DMS 273 (cell line): ENCODE data around the gene CERT1.
"Not testable (repeated sequence)": the region's sequence is repeated elsewhere in the genome, so short reads cannot be mapped to it uniquely, and the experiment has no call there.

Experiments used
- DNase-seq: peaks from one replicate; lab custom pipeline; 2025; ENCODE audit not compliant: unreplicated experiment; lab: John Stamatoyannopoulos, UW

The CERT1 gene, protein sequence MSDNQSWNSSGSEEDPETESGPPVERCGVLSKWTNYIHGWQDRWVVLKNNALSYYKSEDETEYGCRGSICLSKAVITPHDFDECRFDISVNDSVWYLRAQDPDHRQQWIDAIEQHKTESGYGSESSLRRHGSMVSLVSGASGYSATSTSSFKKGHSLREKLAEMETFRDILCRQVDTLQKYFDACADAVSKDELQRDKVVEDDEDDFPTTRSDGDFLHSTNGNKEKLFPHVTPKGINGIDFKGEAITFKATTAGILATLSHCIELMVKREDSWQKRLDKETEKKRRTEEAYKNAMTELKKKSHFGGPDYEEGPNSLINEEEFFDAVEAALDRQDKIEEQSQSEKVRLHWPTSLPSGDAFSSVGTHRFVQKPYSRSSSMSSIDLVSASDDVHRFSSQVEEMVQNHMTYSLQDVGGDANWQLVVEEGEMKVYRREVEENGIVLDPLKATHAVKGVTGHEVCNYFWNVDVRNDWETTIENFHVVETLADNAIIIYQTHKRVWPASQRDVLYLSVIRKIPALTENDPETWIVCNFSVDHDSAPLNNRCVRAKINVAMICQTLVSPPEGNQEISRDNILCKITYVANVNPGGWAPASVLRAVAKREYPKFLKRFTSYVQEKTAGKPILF

DNA sequence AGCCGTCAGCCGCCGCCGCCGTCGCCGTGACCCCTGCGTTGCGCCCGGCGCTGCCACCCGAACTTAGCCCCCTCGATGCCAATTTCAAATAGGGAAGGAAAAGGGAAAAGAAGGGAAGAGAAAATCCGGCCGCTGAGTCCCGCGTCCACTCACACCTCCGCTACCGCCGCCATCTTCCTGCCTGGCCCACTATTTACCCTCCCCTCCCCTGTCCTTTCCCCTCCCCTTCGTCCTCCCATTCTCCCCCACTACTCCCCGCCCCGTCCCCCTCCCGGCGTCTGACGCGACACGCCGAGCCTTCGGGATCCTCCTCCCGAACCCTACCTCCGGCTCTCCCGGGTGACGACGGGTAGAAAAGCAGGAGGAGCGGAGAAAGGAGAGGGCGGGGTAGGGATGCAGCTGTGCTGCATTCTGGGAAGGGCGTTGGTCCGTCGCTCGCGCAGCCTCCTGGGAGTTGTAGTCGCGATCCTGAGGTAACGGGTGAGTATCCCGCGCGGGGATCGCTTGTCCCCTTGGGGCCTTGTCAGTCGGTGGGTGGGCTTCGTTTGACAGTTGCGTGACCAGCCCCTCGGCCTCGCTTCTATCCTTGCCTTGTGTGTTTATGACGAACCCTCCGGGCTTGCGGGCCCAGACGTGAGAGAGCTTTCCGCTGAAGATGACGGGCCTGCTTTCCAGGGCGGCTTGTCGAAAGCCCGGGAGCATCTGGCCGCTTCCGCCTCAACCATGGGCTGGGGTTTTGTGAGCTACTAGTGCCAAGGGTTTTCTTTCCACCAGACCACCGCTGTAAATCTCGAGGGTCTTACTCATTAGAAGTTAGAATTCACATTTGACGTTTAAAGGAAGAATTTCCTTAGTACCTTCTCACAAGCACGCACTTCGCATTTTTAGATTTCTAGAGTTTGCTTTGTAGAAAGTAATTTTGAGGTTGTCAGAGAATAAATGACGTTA is at the start of gene CERT1, which contains the start of gene POLK:
Gene CERT1 (minus strand): TSS at position 195 of the 948 bp plus-strand sequence. CDS start 422 bp downstream, outside the sequence.
Gene POLK (plus strand): TSS at position 457 of the 948 bp plus-strand sequence.
- peak; percentile 99 for DNase-seq

DNA sequence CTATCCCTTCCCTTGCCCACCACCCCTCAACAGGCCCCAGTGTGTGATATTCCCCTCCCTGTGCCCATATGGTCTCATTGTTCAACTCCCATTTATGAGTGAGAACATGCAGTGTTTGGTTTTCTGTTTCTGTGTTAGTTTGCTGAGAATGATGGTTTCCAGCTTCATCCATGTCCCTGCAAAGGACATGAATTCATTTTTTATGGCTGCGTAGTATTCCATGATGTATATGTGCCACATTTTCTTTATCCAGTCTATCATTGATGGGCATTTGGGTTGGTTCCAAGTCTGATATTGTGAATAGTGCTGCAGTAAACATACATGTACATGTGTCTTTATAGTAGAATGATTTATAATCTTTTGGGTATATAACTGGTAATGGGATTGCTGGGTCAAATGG is 49.2 kb upstream of the CERT1 start:
- DNase-seq, result not testable (repeated sequence)

DNA sequence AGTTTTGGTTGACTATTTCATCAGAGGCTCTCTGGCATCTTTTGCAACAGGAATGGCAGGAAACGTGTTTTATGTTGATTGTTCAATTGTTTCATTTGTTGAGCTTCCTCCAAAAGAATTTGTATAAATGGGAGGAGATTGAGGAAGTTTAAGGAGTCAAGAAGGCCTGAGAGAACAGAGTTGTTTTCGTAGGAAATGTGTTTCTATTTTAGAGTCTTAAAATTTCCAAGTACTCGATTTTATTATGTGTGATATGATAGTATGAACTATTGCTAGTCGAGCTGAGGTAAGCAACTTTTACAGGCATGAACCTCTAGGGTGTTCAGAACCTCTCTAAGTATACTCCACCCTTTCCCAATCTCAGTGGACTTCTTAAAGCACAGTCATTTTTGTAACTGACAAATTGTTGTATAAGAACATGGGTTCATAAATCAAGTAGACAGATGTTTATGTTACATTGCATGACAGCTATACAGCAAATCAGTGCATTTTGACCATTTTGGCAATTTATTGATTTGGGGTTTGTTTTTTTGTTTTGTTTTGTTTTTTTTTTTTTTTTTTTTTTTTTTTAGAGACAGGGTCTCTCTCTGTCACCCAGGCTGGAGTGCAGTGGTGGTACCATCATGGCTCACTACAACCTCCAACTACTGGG is 47.7 kb upstream of the CERT1 start:
- DNase-seq, result no peak

DNA sequence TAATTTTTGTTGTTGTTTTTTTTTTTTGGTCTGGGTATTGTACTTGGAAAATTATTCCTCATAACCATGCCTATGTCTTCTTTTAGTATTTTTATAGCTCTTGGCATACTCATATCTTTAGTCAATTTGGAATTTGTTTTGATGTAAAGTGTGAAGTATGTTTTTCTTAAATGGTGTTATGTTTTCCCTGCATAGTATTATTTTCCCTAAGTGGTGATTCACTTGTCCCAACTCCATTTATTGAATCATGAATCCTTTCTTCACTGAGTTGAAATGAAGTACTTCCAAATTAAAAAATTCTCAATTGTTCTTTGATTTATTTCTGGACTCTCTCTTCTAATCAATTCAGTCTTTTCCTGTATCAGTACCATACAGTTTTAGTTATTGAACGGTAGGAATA is 46.8 kb upstream of the CERT1 start:
- no peak for DNase-seq

DNA sequence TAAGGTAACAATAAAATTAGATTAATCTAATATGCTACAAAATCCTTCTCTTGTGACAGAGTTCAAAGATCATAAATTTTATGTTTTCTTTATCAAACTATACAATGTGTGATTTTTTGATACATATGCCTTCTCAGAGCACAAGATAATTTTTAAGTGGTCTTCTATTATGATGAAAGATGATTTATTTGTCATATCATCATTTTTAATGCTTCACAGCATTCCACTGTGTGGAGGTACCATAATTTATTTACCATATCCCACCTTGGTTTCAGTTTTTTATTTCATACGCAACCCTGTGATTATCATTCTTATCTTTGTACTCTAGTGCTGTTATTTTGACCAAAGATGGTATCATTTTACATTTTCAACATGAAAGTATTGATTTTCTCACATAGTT is 41.9 kb upstream of the CERT1 start:
- no peak for DNase-seq

DNA sequence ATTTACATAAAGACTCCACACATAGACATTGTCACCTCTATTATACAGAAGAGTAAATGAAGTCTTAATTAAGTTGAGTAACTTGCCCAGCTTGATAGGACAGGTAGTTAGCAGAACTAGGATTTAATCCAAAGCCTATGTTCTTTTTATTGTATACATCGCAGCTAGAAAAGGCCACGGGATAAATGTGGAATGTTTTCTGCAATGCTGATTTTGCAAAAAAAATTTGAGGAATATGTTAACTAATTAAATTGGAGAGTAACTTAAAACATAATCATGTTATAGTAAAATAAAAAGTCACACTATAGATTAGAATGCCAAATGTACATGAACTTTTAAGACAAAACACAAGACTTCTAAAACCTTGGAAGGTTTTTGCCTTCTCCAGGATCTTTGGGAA is 41.3 kb upstream of the CERT1 start:
- DNase-seq, result no peak

DNA sequence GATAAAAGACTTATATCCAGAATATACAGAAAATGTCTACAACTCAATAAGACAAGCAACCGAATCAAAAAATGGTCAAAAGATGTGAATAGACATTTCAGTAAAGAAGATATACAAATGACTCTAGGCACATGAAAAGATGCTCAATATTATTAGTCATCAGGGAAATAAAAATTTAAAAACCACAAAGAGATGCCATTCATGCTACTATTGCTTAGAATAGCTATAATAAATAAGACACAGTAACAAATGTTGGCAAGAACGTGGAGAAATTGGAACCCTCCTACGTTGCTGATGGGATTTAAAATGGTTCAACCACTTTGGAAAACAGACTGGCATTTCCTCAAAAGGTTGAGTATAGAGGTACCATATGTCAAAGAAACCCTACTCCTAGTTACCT is 40.0 kb upstream of the CERT1 start:
- no peak for DNase-seq

DNA sequence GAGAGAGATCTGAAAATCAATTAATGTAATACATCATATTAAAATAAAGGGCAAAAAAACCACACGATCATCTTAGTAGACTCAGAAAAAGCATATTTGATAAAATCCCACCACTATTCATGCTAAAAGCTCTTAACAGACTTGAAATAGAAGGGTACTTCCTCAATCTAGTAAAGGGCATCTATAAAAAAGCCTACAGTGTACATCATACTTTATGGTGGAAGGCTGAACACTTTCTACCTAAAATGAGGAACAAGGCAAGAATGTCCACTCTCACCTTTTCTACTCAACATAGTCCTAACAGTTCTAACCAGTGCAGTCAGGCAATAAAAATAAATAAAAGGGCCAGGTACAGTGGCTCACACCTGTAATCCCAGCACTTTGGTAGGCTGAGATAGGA is 39.2 kb upstream of the CERT1 start:
- no peak for DNase-seq

DNA sequence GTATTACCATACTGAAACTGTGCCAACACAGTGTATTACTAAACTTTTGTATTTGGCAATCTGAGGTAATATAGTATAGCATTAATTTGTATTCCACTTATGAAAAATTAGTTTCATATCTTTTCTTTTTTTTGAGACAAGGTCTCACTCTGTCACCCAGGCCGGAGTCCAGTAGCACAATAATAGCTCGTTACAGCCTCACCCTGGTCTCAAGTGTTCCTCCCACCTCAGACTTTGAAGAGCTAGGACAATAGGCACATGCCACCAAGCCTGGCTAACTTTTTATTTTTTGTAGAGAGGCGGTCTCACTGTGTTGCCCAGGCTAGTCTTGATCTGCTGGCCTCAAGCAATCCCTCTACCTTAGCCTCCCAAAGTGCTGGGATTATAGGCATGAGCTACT is 36.4 kb upstream of the CERT1 start:
- no peak for DNase-seq

DNA sequence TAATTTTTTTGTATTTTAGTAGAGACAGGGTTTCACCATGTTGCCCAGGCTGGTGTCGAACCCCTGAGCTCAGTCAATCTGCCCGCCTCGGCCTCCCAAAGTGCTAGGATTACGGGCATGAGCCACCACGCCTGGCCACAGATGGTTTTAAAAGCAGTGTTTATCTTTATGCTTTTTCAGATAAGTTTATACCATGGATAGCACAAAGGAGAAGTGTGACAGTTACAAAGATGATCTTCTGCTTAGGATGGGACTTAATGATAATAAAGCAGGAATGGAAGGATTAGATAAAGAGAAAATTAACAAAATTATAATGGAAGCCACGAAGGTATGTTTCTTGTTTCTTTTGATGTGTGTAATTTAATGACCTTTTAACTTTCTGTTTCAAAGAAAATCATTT is 35.4 kb upstream of the CERT1 start:
- DNase-seq, result no peak

DNA sequence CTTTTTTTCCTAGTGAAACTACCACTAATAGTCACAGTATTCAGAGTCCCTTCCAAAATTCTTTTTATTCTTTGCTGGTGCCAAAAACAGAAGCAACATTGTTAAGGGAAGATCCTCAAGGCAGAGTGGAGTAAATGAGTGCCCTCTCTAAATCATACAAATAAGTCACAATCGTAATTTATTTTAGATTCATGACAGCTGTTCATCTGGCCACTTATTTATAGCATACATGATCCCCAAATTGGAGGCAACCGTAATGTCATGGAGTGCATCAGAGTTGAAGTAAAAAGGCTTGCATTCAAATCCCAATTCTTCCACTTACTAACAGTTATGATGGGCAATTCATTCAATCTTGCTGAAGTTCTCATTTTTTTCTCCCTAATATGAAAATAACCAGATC is 33.7 kb upstream of the CERT1 start:
- no peak for DNase-seq

DNA sequence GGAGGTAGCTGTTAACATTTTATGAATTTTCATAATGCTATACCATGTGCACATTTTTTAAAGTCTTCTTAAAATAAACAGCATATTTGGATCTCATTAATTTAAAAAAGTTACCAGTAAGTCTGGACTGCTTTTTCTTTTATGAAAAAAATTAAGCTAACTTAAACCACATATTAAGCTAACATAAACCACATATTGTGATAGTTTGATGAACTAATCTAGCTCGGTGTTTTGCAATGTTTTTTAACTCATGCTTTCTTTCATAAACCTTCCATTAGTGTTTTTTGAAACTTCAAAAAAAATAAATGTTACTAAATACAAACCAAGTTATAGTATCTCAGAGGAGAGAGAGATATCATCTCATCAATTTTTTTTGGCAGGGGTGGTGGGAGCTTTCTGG is 26.8 kb upstream of the CERT1 start:
- no peak for DNase-seq

DNA sequence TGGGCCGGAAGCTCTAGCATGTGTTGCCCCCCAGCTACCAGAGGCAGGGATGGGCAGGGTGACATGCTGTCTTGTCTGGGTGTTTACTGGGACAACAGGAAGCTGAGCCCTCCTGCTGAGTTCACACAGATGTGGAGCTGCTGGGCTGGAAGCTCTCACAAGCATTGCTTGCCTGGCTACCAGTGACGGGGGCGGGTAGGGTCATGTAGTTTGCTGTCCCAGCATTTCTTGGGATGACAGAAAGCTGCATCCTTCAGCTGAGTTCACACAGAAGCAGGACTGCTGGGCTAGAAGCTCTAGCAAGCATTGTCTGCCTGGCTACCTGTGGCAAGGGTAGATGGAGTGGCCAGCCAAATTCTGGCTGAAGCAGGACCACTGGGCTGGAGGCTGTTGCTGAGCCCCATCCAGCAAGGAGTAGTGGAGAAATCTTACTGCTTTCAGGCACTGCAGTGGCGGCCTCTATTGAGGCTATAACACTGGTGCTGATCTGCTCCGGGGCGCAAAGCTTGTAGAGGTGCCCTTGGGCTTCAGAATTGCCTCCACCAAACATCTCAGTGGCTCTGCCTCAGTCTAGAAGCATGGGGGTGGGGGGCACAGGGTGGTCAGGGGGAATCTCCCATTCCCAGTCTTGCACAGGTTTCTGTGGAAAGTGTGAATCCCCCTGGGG is 25.4 kb upstream of the CERT1 start:
- peak; percentile 13 for DNase-seq

DNA sequence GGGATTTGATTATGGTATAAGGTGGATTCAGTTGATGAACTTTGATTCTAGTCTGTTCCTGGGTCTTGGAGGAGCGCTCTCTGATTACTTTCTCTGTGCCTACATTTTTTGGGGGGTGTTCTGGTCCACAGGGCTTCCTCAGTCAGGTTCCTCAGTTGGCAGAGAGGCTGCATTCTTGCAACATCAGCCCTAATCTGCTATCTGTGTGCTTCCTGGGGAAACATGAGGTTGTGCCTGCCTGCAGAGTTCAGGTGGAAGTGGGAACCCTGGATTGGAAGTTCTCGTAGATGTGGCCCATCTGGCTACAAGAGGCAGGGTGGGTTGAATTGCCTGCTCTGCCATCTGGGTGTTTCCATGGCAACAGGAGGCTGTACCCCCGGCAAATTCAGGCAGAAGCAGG is 24.7 kb upstream of the CERT1 start:
- DNase-seq, result peak; percentile 25

DNA sequence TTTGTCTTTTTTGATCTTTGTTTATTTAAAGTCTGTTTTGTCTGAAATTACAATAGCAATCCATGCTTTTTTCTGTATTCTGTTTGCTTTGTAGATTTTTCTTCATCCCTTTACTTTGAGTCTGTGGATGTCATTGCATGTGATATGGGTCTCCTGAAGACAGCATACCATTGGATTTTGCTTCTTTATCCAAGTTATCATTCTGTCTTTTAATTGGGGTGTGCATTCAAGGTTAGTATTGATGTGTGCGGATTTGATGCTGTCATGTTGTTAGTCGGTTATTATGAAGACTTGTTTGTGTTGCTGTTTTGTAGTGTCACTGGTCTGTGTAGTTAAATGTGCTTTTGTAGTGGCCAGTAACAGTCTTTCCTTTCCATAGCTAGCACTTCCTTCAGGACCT is 23.3 kb upstream of the CERT1 start:
- no peak for DNase-seq

DNA sequence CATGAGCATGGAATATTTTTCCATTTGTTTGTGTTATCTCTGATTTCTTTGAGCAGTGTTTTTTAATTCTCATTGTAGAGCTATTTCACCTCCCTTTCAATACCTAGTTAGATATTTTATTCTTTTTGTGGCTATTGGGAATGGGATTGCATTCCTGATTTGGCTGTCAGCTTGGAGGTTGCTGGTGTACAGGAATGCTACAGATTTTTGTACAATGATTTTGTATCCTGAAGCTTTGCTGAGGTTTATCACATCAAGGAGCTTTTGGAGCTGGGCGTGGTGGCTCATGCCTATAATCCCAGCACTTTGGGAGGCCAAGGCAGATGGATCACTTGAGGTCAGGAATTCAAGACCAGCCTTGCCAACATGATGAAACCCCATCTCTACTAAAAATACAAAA is 22.3 kb upstream of the CERT1 start:
- DNase-seq, result not testable (repeated sequence)

DNA sequence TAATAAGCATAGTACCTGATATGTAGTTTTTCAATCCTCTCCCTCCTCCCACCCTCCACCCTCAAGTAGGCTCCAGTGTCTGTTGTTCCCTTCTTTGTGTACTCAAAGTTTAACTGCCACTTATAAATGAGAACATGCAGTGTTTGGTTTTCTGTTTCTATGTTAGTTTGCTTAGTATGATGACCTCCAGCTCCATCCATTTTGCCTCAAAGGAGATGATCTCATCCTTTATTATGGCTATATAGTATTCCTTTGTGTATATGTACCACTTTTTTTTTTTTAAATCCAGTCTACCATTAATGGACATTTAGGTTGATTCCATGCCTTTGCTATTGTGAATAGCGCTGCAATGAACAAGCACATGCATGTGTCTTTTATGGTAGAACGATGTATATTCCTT is 20.8 kb upstream of the CERT1 start:
- DNase-seq, result no peak

DNA sequence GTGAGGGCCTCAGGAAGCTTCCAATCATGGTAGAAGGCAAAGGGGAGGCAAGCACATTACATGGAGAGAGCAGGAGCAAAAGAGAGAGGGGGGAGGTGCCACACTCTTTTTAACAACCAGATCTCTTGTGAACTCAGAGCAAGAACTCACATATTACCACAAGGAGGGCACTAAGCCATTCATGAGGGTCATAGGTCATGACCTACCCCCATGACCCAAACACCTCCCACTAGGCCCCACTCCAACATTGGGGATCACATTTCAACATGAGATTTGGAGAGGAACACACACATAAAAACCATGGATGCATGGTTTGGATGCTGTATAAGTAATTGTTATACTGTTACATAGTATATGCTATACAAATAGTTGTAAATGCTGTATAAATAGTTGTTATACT is 17.8 kb upstream of the CERT1 start:
- DNase-seq, result no peak

DNA sequence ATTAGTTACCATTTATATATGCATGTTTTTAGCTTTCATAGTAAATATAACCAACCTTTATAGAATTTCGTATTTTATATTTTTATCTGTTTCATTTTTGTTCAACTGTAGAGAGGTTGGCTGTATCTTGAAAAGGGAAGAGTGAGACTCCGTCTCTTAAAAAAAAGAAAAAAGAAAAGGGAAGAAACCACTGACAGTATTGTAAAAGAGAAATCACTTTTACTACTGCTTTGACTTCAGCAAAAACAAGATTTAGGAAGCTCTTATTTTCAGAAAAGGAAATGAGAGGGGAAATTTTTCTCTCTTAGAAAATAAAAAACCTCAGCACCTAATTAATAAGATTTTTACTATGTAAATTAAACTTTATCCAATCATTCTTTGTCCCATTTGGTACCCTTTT is 14.6 kb upstream of the CERT1 start:
- DNase-seq, result no peak

DNA sequence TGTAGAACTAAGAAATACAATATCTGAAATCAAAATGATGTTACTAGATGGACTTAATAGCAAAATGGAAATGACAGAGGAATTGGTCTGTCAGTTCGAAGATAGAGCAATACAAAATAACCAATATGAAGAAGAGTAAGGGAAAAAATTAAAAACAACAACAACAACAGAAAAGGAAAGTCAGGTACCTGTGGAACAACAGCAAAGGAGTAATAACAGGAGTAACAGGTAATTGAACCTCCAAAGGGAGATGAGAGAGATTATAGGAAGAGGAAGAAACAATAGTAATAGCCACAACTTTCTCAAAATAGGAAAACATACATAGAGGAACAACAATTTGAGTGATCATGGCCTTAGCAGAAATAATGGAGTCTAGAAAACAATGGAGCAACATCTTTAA is 13.9 kb upstream of the CERT1 start:
- no peak for DNase-seq
